HepG2 (cell line): Measurements from ENCODE around the gene SUSD6. TPM values are rescaled to one million over a fixed set of nuclear protein-coding genes. Genes with fewer than 3 reads are reported as not detected.

ENCODE experiments used
- AGO1 ChIP-seq: fragments of 200-400 bp; formaldehyde crosslinking; IDR thresholded peaks from 2 replicates; pipeline ENCODE4 v1.6.1; 2017; ENCODE audit warnings: mild to moderate bottlenecking, low read depth, low read length, moderate library complexity; ENCODE audit not compliant: poor library complexity, severe bottlenecking
- ERF ChIP-seq: IDR thresholded peaks from 2 replicates; pipeline ENCODE4 v1.6.1; 2018; ENCODE audit warnings: missing biosample characterization, missing genetic modification reagents
- FOXK1 ChIP-seq: sonication (generic); formaldehyde crosslinking; IDR thresholded peaks from 2 replicates; pipeline ENCODE4 v1.4.0; 2020; ENCODE audit warnings: low read depth, missing genetic modification reagents, borderline replicate concordance
- MXI1 ChIP-seq: IDR thresholded peaks from 3 replicates; pipeline ENCODE4 v1.6.1; 2012; ENCODE audit warnings: low read depth, low read length, inconsistent platforms, borderline replicate concordance
- NFIC ChIP-seq: IDR thresholded peaks from 2 replicates; pipeline ENCODE4 v1.6.1; 2012; ENCODE audit warnings: mild to moderate bottlenecking, low read length, inconsistent platforms
- PAX8 ChIP-seq: sonication (generic); formaldehyde crosslinking; IDR thresholded peaks from 2 replicates; pipeline ENCODE4 v1.8.0; 2022; ENCODE audit warnings: mild to moderate bottlenecking, missing genetic modification reagents, borderline replicate concordance
- PPARG ChIP-seq: conservative IDR thresholded peaks from 2 replicates; pipeline ENCODE4 v1.6.1; 2016; ENCODE audit warnings: missing biosample characterization, missing genetic modification reagents
- SKI ChIP-seq: fragments of 450-650 bp; IDR thresholded peaks from one replicate; pipeline ENCODE4 v1.6.1; 2018; ENCODE audit warnings: mild to moderate bottlenecking; ENCODE audit not compliant: partially characterized antibody
- TCF12 ChIP-seq, 2 experiments: fragments of 450-650 bp in 1 of 2; sonication (generic) in 1 of 2; formaldehyde crosslinking in 1 of 2; IDR thresholded peaks; 2 replicates each; pipeline versions ENCODE4 v1.6.1 to v1.8.0; 2017 to 2022; ENCODE audit warnings: antibody characterized with exemption in 1 of 2, mild to moderate bottlenecking in 1 of 2, missing genetic modification reagents in 1 of 2, moderate library complexity in 1 of 2
- TEAD3 ChIP-seq: optimal IDR thresholded peaks from 2 replicates; pipeline ENCODE3; 2016; ENCODE audit warnings: borderline replicate concordance
- TOPORS ChIP-seq: sonication (generic); formaldehyde crosslinking; IDR thresholded peaks from 2 replicates; pipeline ENCODE4 v1.8.0; 2023; ENCODE audit warnings: mild to moderate bottlenecking, missing genetic modification reagents
- ZNF331 ChIP-seq: sonication (generic); formaldehyde crosslinking; IDR thresholded peaks from 2 replicates; pipeline ENCODE4 v1.4.0; 2020; ENCODE audit warnings: missing genetic modification reagents
- ZNF547 ChIP-seq: sonication (generic); formaldehyde crosslinking; IDR thresholded peaks from 2 replicates; pipeline ENCODE4 v1.5.1; 2020; ENCODE audit warnings: mild to moderate bottlenecking, missing genetic modification reagents
- ZNF788 ChIP-seq: sonication (generic); formaldehyde crosslinking; IDR thresholded peaks from 2 replicates; pipeline ENCODE4 v1.5.0; 2020; ENCODE audit warnings: mild to moderate bottlenecking, missing genetic modification reagents, borderline replicate concordance
- polyA plus RNA-seq, 8 experiments: library from polyadenylated mRNA; depleted of rRNA in 3 of 8; stranded (reverse) in 7 of 8; unstranded in 1 of 8; fragments of >200 nt; fragmentation: Illumina TruSeq in 4 of 8; extraction: Trizol in 4 of 8; gene quantifications; 2 replicates each; pipeline versions ENCODE4 v1.2.1 to v1.2.3, GENCODE V29; 2011 to 2016; ENCODE audit warnings: low read depth in 4 of 8, missing spikeins in 1 of 8, mixed read lengths in 1 of 8; ENCODE audit not compliant: insufficient read depth in 1 of 8
- total RNA-seq, 5 experiments: library from RNA; depleted of rRNA; stranded (reverse); fragments of >200 nt; fragmentation: Illumina TruSeq; extraction: Trizol; gene quantifications; 2 replicates each; pipeline ENCODE4 v1.2.3, GENCODE V29; 2016; ENCODE audit warnings: low read depth in 1 of 5
- TF ChIP-seq, protein P1 (sequence below): sonication (generic); formaldehyde crosslinking; IDR thresholded peaks from 2 replicates; pipeline ENCODE4 v1.5.1; 2020; ENCODE audit warnings: missing genetic modification reagents, mild to moderate bottlenecking, borderline replicate concordance
- TF ChIP-seq, protein P2 (sequence below), 2 experiments: sonication (generic) in 1 of 2; formaldehyde crosslinking in 1 of 2; IDR thresholded peaks; 2 replicates each; pipeline versions ENCODE4 v1.5.1 to v1.6.1; 2011 to 2020; ENCODE audit warnings: borderline replicate concordance in 1 of 2, low read depth in 1 of 2, low read length in 1 of 2, mild to moderate bottlenecking in 1 of 2, missing genetic modification reagents in 1 of 2, moderate library complexity in 1 of 2
- TF ChIP-seq, protein P3 (sequence below): sonication (generic); formaldehyde crosslinking; IDR thresholded peaks from 2 replicates; pipeline ENCODE4 v1.4.0; 2020; ENCODE audit warnings: mild to moderate bottlenecking, missing genetic modification reagents
- TF ChIP-seq, protein P4 (sequence below): IDR thresholded peaks from 2 replicates; pipeline ENCODE4 v1.6.1; 2016; ENCODE audit warnings: mild to moderate bottlenecking
- TF ChIP-seq, protein P5 (sequence below): sonication (generic); formaldehyde crosslinking; IDR thresholded peaks from 2 replicates; pipeline ENCODE4 v1.5.1; 2020; ENCODE audit warnings: mild to moderate bottlenecking, moderate library complexity, missing genetic modification reagents

SUSD6 gene
- total and polyA plus RNA-seq, 2 of the 13 experiments (the other 11 are each of a cell fraction or from before 2014, with no cell fraction given) = 7.2 to 7.4 TPM

DNA sequence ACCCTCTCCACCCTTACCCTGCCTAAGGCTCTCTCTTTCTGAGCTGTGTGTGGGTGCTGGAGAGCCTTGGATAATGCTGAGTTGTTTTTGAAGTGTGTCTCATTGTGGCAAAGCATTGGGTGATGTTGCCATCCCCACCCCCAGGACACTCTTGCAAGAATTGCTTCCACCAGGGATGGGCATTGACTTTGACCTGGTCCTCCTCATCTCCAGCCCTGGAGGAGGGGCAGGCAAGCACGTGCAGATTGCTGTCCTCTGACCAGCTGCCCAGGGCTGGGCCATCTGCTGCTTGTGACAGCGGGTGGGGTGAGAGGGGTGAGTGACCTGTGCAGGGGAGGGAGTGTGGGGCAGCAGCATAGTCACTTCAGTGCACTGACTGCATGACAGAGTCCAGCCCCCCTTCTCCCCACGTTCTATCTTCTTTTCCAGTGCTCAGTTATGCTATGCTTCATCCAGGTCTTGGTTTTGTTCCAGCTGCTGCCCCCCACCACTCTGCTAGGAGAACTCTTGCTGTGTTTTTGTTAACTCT lies 26.2 kb downstream of the SUSD6 start (continued):
- no peak for TF ChIP-seq TCF12 (IDR thresholded peaks at IDR 0.05)
- TF ChIP-seq TCF12 (CRISPR knock-in tag; IDR thresholded peaks at IDR 0.05) = 0 out of 2 replicates have a peak, but pooled peaks have one; percentile 49
- TF ChIP-seq, protein P1, sequence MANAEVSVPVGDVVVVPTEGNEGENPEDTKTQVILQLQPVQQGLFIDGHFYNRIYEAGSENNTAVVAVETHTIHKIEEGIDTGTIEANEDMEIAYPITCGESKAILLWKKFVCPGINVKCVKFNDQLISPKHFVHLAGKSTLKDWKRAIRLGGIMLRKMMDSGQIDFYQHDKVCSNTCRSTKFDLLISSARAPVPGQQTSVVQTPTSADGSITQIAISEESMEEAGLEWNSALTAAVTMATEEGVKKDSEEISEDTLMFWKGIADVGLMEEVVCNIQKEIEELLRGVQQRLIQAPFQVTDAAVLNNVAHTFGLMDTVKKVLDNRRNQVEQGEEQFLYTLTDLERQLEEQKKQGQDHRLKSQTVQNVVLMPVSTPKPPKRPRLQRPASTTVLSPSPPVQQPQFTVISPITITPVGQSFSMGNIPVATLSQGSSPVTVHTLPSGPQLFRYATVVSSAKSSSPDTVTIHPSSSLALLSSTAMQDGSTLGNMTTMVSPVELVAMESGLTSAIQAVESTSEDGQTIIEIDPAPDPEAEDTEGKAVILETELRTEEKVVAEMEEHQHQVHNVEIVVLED (CRISPR knock-in tag) = peak; percentile 37; the same call in 1 of the 2 replicates
- no peak for TF ChIP-seq SKI
- no peak; the same call in 2 of the 3 replicates for TF ChIP-seq MXI1
- TF ChIP-seq, protein P2, sequence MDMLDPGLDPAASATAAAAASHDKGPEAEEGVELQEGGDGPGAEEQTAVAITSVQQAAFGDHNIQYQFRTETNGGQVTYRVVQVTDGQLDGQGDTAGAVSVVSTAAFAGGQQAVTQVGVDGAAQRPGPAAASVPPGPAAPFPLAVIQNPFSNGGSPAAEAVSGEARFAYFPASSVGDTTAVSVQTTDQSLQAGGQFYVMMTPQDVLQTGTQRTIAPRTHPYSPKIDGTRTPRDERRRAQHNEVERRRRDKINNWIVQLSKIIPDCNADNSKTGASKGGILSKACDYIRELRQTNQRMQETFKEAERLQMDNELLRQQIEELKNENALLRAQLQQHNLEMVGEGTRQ (IDR thresholded peaks at IDR 0.05; ENCODE audit: low read depth, low read length) = no peak
- TF ChIP-seq, protein P2 (CRISPR knock-in tag; IDR thresholded peaks at IDR 0.05; ENCODE audit: borderline replicate concordance) = peak; percentile 47; the same call in 1 of the 2 replicates
- no peak for TF ChIP-seq AGO1
- TF ChIP-seq, protein P3, sequence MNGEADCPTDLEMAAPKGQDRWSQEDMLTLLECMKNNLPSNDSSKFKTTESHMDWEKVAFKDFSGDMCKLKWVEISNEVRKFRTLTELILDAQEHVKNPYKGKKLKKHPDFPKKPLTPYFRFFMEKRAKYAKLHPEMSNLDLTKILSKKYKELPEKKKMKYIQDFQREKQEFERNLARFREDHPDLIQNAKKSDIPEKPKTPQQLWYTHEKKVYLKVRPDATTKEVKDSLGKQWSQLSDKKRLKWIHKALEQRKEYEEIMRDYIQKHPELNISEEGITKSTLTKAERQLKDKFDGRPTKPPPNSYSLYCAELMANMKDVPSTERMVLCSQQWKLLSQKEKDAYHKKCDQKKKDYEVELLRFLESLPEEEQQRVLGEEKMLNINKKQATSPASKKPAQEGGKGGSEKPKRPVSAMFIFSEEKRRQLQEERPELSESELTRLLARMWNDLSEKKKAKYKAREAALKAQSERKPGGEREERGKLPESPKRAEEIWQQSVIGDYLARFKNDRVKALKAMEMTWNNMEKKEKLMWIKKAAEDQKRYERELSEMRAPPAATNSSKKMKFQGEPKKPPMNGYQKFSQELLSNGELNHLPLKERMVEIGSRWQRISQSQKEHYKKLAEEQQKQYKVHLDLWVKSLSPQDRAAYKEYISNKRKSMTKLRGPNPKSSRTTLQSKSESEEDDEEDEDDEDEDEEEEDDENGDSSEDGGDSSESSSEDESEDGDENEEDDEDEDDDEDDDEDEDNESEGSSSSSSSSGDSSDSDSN = peak; percentile 37; the same call in 1 of the 2 replicates
- peak; percentile 45; the same call in 1 of the 2 replicates for TF ChIP-seq ZNF788 (CRISPR knock-in tag)
- TF ChIP-seq, protein P4, sequence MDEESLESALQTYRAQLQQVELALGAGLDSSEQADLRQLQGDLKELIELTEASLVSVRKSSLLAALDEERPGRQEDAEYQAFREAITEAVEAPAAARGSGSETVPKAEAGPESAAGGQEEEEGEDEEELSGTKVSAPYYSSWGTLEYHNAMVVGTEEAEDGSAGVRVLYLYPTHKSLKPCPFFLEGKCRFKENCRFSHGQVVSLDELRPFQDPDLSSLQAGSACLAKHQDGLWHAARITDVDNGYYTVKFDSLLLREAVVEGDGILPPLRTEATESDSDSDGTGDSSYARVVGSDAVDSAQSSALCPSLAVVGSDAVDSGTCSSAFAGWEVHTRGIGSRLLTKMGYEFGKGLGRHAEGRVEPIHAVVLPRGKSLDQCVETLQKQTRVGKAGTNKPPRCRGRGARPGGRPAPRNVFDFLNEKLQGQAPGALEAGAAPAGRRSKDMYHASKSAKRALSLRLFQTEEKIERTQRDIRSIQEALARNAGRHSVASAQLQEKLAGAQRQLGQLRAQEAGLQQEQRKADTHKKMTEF = peak; percentile 58; the same call in 1 of the 2 replicates
- peak; percentile 12; the same call in 1 of the 2 replicates for TF ChIP-seq FOXK1
- no peak for TF ChIP-seq PAX8 (CRISPR knock-in tag)
- TF ChIP-seq ZNF547 (CRISPR knock-in tag) = no peak
- TF ChIP-seq NFIC = no peak
- peak; percentile 68 for TF ChIP-seq ERF (CRISPR knock-in tag)
- TF ChIP-seq, protein P5, sequence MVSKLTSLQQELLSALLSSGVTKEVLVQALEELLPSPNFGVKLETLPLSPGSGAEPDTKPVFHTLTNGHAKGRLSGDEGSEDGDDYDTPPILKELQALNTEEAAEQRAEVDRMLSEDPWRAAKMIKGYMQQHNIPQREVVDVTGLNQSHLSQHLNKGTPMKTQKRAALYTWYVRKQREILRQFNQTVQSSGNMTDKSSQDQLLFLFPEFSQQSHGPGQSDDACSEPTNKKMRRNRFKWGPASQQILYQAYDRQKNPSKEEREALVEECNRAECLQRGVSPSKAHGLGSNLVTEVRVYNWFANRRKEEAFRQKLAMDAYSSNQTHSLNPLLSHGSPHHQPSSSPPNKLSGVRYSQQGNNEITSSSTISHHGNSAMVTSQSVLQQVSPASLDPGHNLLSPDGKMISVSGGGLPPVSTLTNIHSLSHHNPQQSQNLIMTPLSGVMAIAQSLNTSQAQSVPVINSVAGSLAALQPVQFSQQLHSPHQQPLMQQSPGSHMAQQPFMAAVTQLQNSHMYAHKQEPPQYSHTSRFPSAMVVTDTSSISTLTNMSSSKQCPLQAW (CRISPR knock-in tag) = 0 out of 2 replicates have a peak, but pooled peaks have one; percentile 28
- TF ChIP-seq ZNF331 (CRISPR knock-in tag) = peak; percentile 57; the same call in 1 of the 2 replicates
- no peak for TF ChIP-seq TOPORS (CRISPR knock-in tag)
- 0 out of 2 replicates have a peak, but pooled peaks have one; percentile 33 for TF ChIP-seq PPARG (CRISPR knock-in tag)
- peak; percentile 51 for TF ChIP-seq TEAD3
